Spleen (tissue), 7 donors: Measurements from ENCODE around the gene CABLES2.

ENCODE experiments used
- POLR2A ChIP-seq, 3 donors: fragments of 450-650 bp; IDR thresholded peaks; one replicate each; pipeline ENCODE4 v1.5.1; 2017; ENCODE audit warnings: antibody characterized with exemption in 3 of 3, mild to moderate bottlenecking in 1 of 3
- POLR2AphosphoS5 ChIP-seq, 3 donors: sonication (generic); formaldehyde crosslinking; IDR thresholded peaks; one replicate each; pipeline ENCODE4 v1.5.1; 2017; ENCODE audit warnings: antibody characterized with exemption in 3 of 3
- TF ChIP-seq, protein P1 (sequence below), 11 experiments: fragments of 200-600 bp in 7 of 11; fragments of 450-650 bp in 4 of 11; sonication (generic) in 4 of 11; IDR thresholded peaks in 8 of 11; conservative IDR thresholded peaks in 3 of 11; 1 replicate in 7 of 11; 2 replicates in 4 of 11; pipeline versions ENCODE4 v1.4.0 to v1.8.0; 2016 to 2021; ENCODE audit warnings: antibody characterized with exemption in 11 of 11, inconsistent platforms in 4 of 11, mild to moderate bottlenecking in 1 of 11
- donor health status: DM: no; HTN: no; CAD: no; lungs with moderate emphysema.
- donor health status: DM: no; HTN: no; CAD: no.
- donor health status: DM: no; HTN: no; CAD: no.

GRCh38 chr20:62387933-62388635 lies 19.0 kb downstream of the CABLES2 start:
- TF ChIP-seq, protein P1, sequence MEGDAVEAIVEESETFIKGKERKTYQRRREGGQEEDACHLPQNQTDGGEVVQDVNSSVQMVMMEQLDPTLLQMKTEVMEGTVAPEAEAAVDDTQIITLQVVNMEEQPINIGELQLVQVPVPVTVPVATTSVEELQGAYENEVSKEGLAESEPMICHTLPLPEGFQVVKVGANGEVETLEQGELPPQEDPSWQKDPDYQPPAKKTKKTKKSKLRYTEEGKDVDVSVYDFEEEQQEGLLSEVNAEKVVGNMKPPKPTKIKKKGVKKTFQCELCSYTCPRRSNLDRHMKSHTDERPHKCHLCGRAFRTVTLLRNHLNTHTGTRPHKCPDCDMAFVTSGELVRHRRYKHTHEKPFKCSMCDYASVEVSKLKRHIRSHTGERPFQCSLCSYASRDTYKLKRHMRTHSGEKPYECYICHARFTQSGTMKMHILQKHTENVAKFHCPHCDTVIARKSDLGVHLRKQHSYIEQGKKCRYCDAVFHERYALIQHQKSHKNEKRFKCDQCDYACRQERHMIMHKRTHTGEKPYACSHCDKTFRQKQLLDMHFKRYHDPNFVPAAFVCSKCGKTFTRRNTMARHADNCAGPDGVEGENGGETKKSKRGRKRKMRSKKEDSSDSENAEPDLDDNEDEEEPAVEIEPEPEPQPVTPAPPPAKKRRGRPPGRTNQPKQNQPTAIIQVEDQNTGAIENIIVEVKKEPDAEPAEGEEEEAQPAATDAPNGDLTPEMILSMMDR (IDR thresholded peaks at IDR 0.05 in 8 of 11, conservative IDR thresholded peaks at IDR 0.05 in 3 of 11) = no peak
- TF ChIP-seq POLR2AphosphoS5 (IDR thresholded peaks at IDR 0.05) (peak in 1 of 3 donors; percentile 16), POLR2A (IDR thresholded peaks at IDR 0.05) (no peak)
